Inflammatory macrophage (primary cell): Measurements from ENCODE around the gene TIE1.

ENCODE experiments used
- DNase-seq, 2 donors: peaks; one replicate each; pipeline ENCODE4 v3.0.0-alpha.2; 2020 to 2022

TIE1 gene

DNA sequence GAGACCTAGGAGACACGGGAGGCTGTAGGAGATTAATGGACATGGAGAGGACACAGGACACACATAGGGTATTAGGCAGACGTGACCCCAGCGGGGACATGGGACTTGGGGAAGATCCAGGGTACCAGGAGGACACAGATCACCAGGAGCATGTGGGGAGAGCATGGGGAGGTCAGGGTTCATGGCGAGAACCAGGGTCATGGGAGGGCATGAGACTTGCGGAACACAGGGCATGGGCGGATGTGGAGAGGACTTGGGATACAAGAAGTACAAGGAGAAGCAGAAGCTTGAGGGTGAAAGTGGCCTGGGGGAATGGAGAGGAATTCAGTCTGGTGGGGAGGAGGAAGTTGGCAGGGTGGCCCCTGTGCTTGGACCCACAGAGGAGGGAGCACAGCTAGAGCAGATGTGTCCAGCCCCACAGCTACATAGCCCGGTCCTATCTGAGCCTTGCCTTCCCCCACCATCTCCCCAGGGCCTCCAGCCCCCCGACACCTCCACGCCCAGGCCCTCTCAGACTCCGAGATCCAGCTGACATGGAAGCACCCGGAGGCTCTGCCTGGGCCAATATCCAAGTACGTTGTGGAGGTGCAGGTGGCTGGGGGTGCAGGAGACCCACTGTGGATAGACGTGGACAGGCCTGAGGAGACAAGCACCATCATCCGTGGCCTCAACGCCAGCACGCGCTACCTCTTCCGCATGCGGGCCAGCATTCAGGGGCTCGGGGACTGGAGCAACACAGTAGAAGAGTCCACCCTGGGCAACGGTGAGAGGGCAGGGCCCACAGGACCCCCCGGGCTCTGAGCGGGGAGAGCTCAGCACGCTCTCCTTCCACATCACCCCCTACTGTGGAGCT, 12.1 kb downstream of the TIE1 start:
- DNase-seq: peak; percentile 57 to 68

DNA sequence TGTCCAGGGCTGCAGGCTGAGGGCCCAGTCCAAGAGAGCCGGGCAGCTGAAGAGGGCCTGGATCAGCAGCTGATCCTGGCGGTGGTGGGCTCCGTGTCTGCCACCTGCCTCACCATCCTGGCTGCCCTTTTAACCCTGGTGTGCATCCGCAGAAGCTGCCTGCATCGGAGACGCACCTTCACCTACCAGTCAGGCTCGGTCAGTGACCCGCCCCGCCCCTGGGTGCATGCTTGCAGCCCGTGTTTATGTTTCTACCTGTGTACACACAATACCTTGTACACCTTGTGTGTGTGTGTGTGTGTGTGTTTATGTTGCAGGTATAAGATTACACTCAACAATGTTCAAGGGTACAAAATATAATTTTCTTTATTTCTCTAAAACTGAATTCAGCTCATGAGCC, 13.0 kb downstream of the TIE1 start:
- DNase-seq: no peak

GRCh38 chr1:43314233-43314632, 13.5 kb downstream of the TIE1 start:
- DNase-seq: no peak

GRCh38 chr1:43315481-43315880, 14.7 kb downstream of the TIE1 start:
- no peak for DNase-seq

GRCh38 chr1:43315963-43316737, 15.4 kb downstream of the TIE1 start:
- DNase-seq: peak in 1 of 2 donors; percentile 24

DNA sequence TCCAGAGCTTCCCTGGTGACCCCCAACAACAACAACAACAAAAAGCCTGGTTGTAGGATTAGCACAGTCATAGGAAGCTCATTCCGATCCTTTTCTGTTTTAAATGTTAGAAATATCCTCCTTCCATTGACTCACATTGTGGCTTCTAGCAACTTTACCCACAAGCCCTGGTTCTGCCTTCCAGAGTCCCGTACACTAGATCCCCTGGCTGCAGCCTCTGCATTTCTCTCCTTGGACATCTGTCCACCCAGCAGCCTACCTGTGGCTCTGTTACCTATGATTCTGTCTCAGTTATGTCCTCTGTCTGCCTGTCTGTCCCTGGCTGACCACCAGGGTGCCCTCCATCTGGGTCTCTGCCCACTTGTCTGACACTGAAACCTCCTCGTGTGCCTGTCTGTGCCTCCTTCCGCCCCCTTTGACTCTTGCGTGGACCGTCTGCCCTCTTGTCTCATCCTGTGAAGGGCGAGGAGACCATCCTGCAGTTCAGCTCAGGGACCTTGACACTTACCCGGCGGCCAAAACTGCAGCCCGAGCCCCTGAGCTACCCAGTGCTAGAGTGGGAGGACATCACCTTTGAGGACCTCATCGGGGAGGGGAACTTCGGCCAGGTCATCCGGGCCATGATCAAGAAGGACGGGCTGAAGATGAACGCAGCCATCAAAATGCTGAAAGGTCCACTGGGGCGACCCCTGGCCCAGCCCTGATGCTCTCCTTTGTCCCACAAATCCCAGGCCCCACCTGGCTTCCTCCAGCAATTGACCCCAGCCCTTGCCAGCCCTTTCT, 16.1 kb downstream of the TIE1 start:
- DNase-seq: no peak

DNA sequence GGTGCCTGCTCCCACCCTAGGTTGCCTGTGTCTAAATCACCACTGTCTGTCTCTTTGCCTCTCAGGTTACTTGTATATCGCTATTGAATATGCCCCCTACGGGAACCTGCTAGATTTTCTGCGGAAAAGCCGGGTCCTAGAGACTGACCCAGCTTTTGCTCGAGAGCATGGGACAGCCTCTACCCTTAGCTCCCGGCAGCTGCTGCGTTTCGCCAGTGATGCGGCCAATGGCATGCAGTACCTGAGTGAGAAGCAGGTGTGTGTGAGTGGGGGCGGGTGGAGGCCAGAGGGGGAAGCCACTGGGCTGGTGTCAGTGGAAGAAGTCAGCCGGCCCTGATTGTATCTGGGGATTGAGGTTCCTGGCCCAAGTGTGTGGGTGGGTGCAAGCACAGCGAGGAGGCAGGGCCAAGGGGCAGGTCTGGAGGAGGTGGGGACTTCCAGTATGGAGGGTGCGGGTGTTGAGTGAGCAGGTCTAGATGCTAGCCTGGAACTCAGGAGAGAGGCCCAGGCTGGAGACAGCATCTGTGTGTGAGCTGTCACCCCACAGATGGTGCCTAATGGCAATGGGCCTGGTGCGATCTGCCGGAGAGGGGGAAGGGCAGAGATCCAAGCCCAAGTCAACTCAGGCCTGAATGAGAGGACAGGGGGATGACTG, 17.2 kb downstream of the TIE1 start:
- peak in 1 of 2 donors; percentile 35 for DNase-seq

DNA sequence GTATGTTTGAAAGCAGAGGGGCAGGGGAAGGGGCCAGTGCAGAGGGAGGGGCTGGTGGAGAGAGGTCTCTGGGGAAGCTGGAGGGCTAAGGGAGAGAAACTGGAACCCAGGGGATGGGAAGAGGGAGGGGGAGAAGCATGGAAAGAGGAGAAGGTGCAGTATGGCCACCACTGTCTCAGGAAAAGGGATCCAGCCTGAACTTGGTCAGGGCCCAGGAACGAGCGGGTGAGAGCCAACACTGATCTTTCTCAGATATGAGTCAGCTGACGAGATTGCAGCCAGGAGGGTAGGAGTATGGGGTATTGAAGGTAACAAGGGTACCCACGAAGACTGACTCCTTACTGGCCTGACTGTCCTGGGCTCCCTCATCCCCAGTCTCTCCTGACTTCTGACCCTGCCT, 18.0 kb downstream of the TIE1 start:
- DNase-seq: no peak

DNA sequence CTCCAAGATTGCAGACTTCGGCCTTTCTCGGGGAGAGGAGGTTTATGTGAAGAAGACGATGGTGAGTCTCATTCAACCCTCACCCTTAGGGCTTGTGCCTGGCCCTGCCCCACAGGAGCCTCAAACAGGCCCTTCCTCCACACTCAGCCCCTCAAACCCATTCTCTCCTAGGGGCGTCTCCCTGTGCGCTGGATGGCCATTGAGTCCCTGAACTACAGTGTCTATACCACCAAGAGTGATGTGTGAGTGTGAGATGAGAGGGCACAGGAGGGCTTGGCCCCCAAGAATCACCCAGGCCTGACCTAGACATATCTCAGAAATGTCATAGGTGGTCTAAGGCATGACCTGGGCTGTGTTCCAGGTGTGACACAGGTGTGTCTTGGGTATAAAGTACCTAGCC, 18.5 kb downstream of the TIE1 start:
- no peak for DNase-seq

GRCh38 chr1:43319766-43320165, 19.0 kb downstream of the TIE1 start:
- DNase-seq: peak in 1 of 2 donors; percentile 29

DNA sequence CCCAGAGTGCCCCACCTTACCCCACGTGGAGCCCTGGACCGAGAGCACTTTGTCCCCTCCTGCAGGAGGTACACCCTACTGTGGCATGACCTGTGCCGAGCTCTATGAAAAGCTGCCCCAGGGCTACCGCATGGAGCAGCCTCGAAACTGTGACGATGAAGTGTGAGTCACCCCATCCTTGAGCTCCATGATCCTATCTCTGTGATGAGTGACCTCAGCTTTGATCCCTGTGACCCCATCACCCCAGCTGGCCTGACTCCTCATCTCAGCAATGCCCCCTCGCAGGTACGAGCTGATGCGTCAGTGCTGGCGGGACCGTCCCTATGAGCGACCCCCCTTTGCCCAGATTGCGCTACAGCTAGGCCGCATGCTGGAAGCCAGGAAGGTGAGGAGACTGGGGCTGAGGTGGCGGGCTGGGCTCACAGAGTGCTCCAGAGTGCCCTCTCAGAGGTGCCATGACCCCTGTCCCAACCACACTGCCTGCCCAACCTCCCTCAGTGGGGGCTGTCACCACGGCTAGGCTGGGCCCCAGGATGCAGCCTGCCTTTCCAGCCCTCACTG, 20.6 kb downstream of the TIE1 start:
- no peak for DNase-seq

GRCh38 chr1:43322506-43322905, 21.7 kb downstream of the TIE1 start:
- no peak for DNase-seq

DNA sequence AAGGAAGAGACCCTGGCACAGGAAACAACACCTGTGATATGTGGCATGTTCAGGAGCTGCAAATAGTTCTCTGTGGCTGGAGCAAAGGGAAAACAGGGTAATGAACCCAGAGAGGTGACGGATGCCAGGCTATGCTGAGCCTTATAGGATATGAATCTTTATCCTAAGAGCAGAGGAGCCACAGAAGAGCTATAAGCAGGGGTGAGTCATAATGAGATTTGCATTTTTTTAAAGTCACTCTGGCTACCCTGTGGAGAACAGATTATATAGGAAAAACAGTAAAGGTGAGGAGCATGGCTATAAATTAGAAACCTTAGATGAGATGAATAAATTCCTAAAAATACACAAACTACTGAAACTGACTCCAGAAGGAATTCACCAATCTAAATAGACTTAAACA, 24.0 kb downstream of the TIE1 start:
- no peak for DNase-seq

DNA sequence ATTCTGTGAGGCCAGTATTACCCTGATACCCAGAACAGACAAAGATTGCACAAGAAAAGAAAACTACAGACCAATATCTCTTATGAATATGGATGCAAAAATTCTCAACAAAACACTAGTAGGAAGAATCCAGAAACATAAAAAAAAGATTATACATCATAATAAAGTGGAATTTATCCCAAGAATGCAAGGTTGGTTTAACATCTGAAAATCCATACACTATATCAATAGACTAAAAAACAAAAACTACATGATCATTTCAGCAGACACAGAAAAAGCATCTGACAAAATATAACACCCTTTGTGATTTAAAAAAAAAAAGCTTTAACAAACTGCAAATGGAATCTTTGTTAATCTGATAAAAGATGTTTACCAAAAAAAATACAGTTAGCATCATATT, 24.6 kb downstream of the TIE1 start:
- no peak for DNase-seq

GRCh38 chr1:43327549-43328292, 26.9 kb downstream of the TIE1 start:
- no peak for DNase-seq

- peak; percentile 92 to 95 for DNase-seq
Observed at GRCh38 chr1:43329995-43330751, 29.4 kb downstream of the TIE1 start.

GRCh38 chr1:43331688-43332087, 30.9 kb downstream of the TIE1 start:
- DNase-seq: no peak

DNA sequence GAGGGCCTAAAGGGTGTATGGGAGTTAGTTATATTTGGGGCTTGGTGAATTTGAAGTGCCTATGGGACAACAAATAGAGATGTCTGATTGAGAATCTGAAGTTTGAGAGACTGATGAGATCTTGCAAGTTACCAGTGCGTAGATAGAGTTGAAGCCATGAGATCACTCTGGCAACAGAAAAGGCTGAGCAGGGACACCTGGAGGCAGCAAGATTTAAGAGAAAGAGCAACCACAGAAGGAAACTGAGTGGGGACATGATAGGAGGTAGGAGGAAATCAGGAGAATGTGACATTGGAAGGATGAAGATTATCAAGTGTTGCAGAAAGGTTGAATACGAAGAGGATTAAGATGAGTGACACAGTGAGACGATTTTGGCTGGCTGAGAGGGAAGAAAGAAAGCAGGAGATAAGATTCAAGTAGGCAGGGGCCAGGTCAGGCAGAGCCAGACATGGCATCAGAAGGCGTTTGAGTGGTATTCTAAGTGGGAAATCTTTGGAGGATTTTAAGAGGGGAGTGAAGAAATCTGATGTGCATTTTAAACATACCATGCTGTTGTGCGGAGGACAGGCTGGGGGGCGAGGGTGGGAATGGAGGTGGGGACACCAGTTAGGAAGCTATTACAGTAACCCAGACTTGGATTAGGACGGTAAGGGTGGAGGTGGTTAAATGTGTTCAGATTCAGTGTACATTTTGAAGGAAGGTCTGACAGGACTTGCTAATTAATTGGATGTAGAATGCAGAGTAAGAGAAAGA, 33.8 kb downstream of the TIE1 start:
- DNase-seq: no peak

GRCh38 chr1:43337588-43337987, 36.8 kb downstream of the TIE1 start, which contains the start of gene MPL:
Gene MPL (plus strand): TSS chr1:43337818. CDS start chr1:43337849, 31 bp downstream.
- DNase-seq: no peak

GRCh38 chr1:43338001-43338400, 37.2 kb downstream of the TIE1 start:
- DNase-seq: no peak
